ENCODE data around the gene SGCB.

SGCB gene

DNA sequence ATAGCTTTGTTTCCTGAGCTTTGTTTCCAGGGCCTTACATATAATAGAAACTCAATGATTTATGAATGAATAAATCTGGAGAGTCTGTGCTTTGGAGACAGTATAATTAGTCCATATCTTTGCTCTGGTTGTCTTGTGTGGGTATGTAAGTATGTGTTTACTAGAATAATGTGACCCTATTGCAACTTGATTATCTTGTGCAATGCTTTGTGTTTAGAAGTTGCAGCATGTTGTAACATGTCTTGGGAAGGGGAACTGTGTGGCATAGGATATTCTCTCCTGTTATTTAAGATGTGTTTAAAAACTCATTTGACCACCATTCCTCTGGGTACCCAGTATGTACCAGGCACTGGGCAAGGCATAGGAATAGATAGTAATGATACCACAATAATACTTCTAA, 19.1 kb upstream of the SGCB start:
- no peak for TF ChIP-seq Cebpa-rat (IDR thresholded peaks at IDR 0.05)
- Histone ChIP-seq H3K9ac (no peak overlapping the region), H3K4me2 (peak overlapping the region in 4 of 11 experiments; percentile 37 to 82 (median 56); a peak in 7 of 22 replicates), H3K9me3 (replicated peaks in 1 of 11) (peaks cover 0 to 3% (median under 1%) of the 10 kb centered on the region in 11 experiments; a peak in 13 of 22 replicates), H3K36me3 (no peaks in the 10 kb centered on the region), H4K20me1 (no peaks in the 10 kb centered on the region), H3K27me3 (no peaks in the 10 kb centered on the region), H3K4me1 (peaks cover 0 to 58% (median 15%) of the 10 kb centered on the region in 10 experiments; a peak in 14 of 20 replicates), H3K4me3 (no peak overlapping the region), H3K27ac (0 out of 22 replicates have a peak overlapping the region, but pooled peaks of 1 of the 11 experiments have one; percentile 23)

DNA sequence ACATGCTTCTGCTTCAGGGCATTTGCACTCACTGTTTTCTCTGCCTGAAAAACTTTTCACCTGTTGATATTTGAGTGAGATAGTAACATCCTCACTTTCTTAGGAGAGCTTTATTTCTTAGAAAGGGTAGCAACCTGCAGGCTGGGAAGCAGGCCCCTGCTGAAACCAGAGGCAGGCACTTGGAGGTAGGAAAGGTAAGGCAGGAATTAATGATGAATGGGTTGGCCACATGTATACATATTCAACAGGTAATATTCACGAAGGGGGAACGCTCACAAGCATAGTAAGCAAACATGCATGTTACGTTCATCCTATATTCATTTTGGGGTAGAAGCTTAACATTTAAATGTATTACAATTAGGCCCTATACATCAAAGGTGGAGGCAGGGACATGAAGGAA, 16.2 kb upstream of the SGCB start:
- Histone ChIP-seq H4K20me1 (no peaks in the 10 kb centered on the region), H3K4me2 (no peak overlapping the region), H3K9me3 (replicated peaks in 1 of 11) (peaks cover 14 to 20% (median 16%) of the 10 kb centered on the region in 11 experiments), H3K9ac (no peak overlapping the region), H3K4me1 (peaks cover 0 to 55% (median 9%) of the 10 kb centered on the region in 10 experiments; a peak in 14 of 20 replicates), H3K4me3 (no peak overlapping the region), H3K27ac (no peak overlapping the region), H3K27me3 (no peaks in the 10 kb centered on the region), H3K36me3 (peaks cover 0 to 4% (median 0%) of the 10 kb centered on the region in 11 experiments; a peak in 1 of 22 replicates)
- TF ChIP-seq Cebpa-rat (IDR thresholded peaks at IDR 0.05) = no peak

DNA sequence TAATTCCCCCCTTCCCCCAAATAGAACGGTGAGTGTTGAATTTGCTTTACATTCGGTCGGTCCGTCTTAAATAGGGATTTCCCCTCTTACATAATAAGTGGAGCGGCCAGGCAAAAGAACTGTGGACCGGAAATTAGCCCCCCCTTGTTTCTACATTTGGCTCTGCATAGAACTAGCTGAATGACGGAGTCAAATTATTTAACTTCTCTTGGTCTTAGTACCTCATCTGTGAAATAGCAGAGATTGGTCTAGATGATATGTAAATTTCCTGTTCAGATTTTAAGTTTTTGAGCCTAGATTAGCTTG, 14.3 kb upstream of the SGCB start:
- H3K4me3 ChIP-seq = no peak overlapping the region
- H3K9ac ChIP-seq = no peak overlapping the region
- no peaks in the 10 kb centered on the region for H3K27me3 ChIP-seq
- peaks cover 15 to 27% (median 19%) of the 10 kb centered on the region in 11 experiments for H3K9me3 ChIP-seq (replicated peaks in 1 of 11)
- H3K27ac ChIP-seq = peak overlapping the region in 3 of 11 experiments; percentile 43 to 51 (median 45); a peak in 6 of 22 replicates
- peak overlapping the region in 5 of 11 experiments; percentile 19 to 64 (median 49); a peak in 8 of 22 replicates for H3K4me2 ChIP-seq
- peaks cover 0 to 4% (median 0%) of the 10 kb centered on the region in 11 experiments; a peak in 1 of 22 replicates for H3K36me3 ChIP-seq
- TF ChIP-seq Cebpa-rat (IDR thresholded peaks at IDR 0.05) = no peak
- H3K4me1 ChIP-seq = peaks cover 0 to 41% (median 0%) of the 10 kb centered on the region in 10 experiments; a peak in 9 of 20 replicates
- no peaks in the 10 kb centered on the region for H4K20me1 ChIP-seq

DNA sequence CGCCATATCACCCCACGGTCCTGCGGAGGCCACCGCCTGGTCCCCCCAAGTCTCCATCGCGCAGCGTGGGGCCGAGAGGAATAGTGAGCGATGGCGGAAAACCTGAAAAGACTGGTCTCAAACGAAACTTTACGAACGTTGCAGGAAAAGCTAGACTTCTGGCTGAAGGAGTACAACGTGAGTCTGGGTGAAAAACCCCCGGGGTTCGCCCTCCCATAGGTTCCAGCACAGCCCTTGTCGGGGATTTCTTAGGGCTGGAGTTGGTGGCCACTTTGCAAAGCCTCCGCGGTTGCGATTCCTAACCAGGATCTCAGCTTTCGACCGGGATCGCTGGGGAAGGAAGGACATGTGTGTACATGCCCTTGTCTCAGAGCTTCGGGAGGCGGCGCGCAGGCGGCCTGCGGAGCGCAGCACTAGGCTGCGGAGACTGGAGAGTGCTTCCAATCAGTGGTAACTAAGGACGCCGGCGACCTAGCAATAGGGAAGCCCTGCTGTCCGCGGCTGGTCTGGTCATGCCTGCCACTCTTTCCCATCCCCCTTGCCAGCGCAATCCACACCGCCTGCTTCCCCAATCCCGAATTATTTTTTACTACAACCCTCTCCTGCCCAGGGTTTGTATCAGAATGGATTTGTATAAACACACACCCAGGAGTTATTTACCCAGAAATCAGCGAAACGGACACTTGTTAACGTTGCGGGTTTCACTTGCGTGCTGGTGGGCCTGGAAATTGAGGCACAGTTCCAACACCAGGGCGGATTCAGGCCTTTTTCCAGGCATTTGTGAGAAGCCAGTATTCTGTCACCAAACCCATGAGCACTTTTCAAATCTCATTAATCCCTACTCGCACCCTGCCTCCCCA, 13.7 kb upstream of the SGCB start:
- TF ChIP-seq Cebpa-rat (IDR thresholded peaks at IDR 0.05) = no peak
- Histone ChIP-seq H3K9me3 (replicated peaks in 1 of 11) (peaks cover 15 to 27% (median 19%) of the 10 kb centered on the region in 11 experiments), H3K4me2 (peak overlapping the region in 5 of 11 experiments; percentile 19 to 64 (median 49); a peak in 8 of 22 replicates), H3K36me3 (peaks cover 0 to 4% (median 0%) of the 10 kb centered on the region in 11 experiments; a peak in 1 of 22 replicates), H3K4me3 (no peak overlapping the region), H4K20me1 (no peaks in the 10 kb centered on the region), H3K9ac (no peak overlapping the region), H3K27ac (peak overlapping the region in 3 of 11 experiments; percentile 21 to 51 (median 43); a peak in 3 of 22 replicates), H3K27me3 (no peaks in the 10 kb centered on the region), H3K4me1 (peaks cover 0 to 35% (median 0%) of the 10 kb centered on the region in 10 experiments; a peak in 7 of 20 replicates)

DNA sequence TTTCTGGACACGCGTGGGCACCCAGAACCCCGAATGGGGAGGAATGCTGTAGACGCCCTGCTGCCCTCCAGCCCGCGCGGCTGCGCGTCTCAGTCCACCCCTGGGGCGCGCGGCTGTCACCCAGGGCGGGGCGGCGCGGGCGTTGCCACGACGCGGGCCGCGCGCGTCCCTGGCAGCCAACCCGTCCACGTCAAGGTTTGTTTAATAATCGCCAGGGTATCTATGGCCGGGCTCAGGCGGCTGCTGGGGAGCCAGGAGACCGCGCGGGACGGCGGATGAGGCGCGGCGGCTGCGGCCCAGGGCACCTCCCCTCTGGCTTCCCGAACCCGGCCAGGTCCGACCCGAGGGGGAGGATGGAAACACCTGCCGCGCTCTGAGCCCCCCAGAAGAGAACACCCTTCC, 13.1 kb upstream of the SGCB start, which contains the start of gene SPATA18:
TSS of gene SPATA18 (plus strand) at position 92 of the 402 bp plus-strand sequence. CDS start 401 bp downstream, outside the sequence.
- Histone ChIP-seq H3K4me1 (peaks cover 0 to 29% (median 0%) of the 10 kb centered on the region in 10 experiments; a peak in 7 of 20 replicates), H3K4me3 (no peak within 1 kb of the TSS), H3K4me2 (peak within 1 kb of the TSS in 5 of 11 experiments; percentile 19 to 64 (median 49); a peak in 7 of 22 replicates), H3K9me3 (replicated peaks in 1 of 11) (peaks cover 15 to 27% (median 19%) of the 10 kb centered on the region in 11 experiments), H3K9ac (no peak within 1 kb of the TSS), H3K36me3 (peaks cover 0 to 4% (median 0%) of the 10 kb centered on the region in 11 experiments; a peak in 1 of 22 replicates), H4K20me1 (no peaks in the 10 kb centered on the region), H3K27ac (peak within 1 kb of the TSS in 3 of 11 experiments; percentile 21 to 51 (median 43); a peak in 3 of 22 replicates), H3K27me3 (no peaks in the 10 kb centered on the region)
- no peak for TF ChIP-seq Cebpa-rat (IDR thresholded peaks at IDR 0.05)

DNA sequence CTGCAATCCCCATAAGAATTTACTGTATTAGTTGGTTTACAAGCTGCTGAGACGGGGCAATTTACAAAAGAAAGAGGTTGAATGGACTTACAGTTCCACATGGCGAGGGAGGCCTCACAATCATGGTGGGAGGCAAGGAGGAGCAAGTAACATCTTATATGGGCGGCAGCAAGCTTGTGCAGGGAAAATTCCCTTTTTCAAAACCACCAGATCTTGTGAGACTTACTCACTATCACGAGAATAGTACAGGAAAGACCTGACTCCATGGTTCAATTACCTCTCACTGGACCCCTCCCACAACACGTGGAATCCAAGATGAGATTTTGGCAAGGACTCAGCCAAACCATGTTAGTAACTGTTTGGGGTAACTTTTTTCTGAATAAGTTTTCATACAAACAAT, 11.2 kb upstream of the SGCB start:
- H3K4me1 ChIP-seq = peaks cover 0 to 29% (median 0%) of the 10 kb centered on the region in 10 experiments; a peak in 7 of 20 replicates
- no peak overlapping the region for H3K27ac ChIP-seq

DNA sequence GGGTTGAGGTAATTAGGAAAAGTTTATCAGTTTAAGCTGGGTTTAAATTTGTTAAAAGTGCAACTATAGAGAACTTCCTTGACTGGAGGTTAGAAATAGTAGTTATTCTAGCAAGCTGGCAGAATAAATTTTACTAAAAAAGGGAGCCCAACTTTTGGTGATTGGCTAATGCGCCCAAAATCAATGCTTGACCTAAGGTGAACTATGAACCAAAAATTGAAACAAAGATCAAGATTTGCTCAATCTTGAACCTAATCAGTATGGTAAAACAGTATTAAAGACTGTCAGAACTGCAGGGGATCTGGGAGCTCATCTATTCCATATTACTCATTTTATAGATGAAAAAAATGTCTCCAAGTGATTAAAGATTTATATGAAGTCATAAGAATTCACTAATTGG, 6.9 kb upstream of the SGCB start:
- H3K4me3 ChIP-seq = no peak overlapping the region
- no peak overlapping the region for H3K27ac ChIP-seq
- H3K9me3 ChIP-seq (replicated peaks in 1 of 11) = peaks cover 0 to 8% (median 5%) of the 10 kb centered on the region in 11 experiments; a peak in 8 of 22 replicates
- no peak overlapping the region for H3K9ac ChIP-seq
- no peaks in the 10 kb centered on the region for H3K27me3 ChIP-seq
- H3K36me3 ChIP-seq = no peaks in the 10 kb centered on the region
- no peak overlapping the region for H3K4me2 ChIP-seq
- peaks cover 0 to 6% (median 0%) of the 10 kb centered on the region in 10 experiments; a peak in 2 of 20 replicates for H3K4me1 ChIP-seq
- TF ChIP-seq Cebpa-rat (IDR thresholded peaks at IDR 0.05) = no peak
- H4K20me1 ChIP-seq = no peaks in the 10 kb centered on the region

More for the DNA sequence above, 11.2 kb upstream of the SGCB start:
- Histone ChIP-seq H3K9me3 (replicated peaks in 1 of 11) (peaks cover 15 to 27% (median 19%) of the 10 kb centered on the region in 11 experiments), H3K9ac (no peak overlapping the region), H3K27me3 (no peaks in the 10 kb centered on the region), H3K36me3 (peaks cover 0 to 4% (median 0%) of the 10 kb centered on the region in 11 experiments; a peak in 1 of 22 replicates), H3K4me3 (no peak overlapping the region), H4K20me1 (no peaks in the 10 kb centered on the region), H3K4me2 (peak overlapping the region in 2 of 11 experiments; percentile 15 to 36; a peak in 2 of 22 replicates)
- no peak for TF ChIP-seq Cebpa-rat (IDR thresholded peaks at IDR 0.05)

DNA sequence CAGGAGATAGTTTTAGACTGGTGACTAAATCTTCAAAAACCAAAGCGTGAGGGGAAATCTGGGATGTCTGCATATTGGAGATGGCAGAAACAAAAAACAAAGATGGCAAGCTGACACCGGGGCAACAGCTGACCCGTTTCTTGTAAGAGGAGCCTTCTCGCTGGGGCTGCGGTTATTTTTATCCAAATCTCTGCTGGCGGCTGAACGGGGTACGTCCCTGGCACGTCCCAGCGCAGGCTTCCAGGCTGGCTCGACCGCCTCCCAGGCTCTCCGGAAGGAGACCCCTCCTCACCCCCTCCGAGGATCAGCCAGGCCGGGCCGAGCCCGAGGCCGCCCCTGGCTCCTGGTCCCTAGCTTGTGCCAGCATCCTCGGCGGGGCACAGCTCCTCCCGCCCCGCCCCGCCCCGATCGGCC, 403 bp downstream of the SGCB start:
- Histone ChIP-seq H3K4me2 (peak overlapping the region; percentile 69 to 90 (median 78)), H3K4me3 (peak overlapping the region; percentile 61 to 80 (median 74)), H3K27ac (peak overlapping the region in 10 of 11 experiments; percentile 67 to 85 (median 78); a peak in 21 of 22 replicates)

More for the DNA sequence above, 403 bp downstream of the SGCB start:
- H3K9me3 ChIP-seq (replicated peaks in 1 of 11) = no peaks in the 10 kb centered on the region
- peaks cover 0 to 10% (median 0%) of the 10 kb centered on the region in 11 experiments; a peak in 5 of 22 replicates for H3K36me3 ChIP-seq
- no peak for TF ChIP-seq Cebpa-rat (IDR thresholded peaks at IDR 0.05)
- peaks cover 20 to 27% (median 22%) of the 10 kb centered on the region in 10 experiments for H3K4me1 ChIP-seq
- H4K20me1 ChIP-seq = peaks cover 0 to 5% (median 0%) of the 10 kb centered on the region in 11 experiments; a peak in 1 of 22 replicates
- H3K27me3 ChIP-seq = no peaks in the 10 kb centered on the region
- H3K9ac ChIP-seq = peak overlapping the region; percentile 71 to 89 (median 82)

Data from BLaER1 treated with 17β-estradiol and CSF1 and Interleukin-3, amounts not matched to agents 10 nM and 100 nM (cell line).